H9 (cell line): ENCODE measurements around the gene PEPD. TPM values are rescaled to one million over a fixed set of nuclear protein-coding genes. Genes with fewer than 3 reads are reported as not detected.

ENCODE experiments used
- DNase-seq: peaks from one replicate; pipeline ENCODE4 v3.0.0-alpha.2; 2017
- H2AFZ ChIP-seq: one replicate; pipeline ENCODE4 v1.6.1; 2013; ENCODE audit warnings: mild to moderate bottlenecking, low read length, control low read depth, moderate library complexity
- H2AK5ac ChIP-seq: 2 replicates; pipeline ENCODE4 v1.6.1; 2013; ENCODE audit warnings: low read length, control low read depth, mixed read lengths; ENCODE audit not compliant: insufficient read length
- H2BK120ac ChIP-seq: one replicate; pipeline ENCODE4 v1.6.1; 2013; ENCODE audit warnings: low read depth, mild to moderate bottlenecking, low read length, control low read depth, inconsistent platforms; ENCODE audit not compliant: poor library complexity, severe bottlenecking
- H2BK12ac ChIP-seq: 2 replicates; pipeline ENCODE4 v1.6.1; 2013; ENCODE audit warnings: low read length, control low read depth, mixed read lengths, low read depth; ENCODE audit not compliant: insufficient read length
- H2BK15ac ChIP-seq: 2 replicates; pipeline ENCODE4 v1.6.1; 2013; ENCODE audit warnings: low read depth, low read length, control low read depth
- H2BK20ac ChIP-seq: one replicate; pipeline ENCODE4 v1.6.1; 2013; ENCODE audit warnings: low read depth, mild to moderate bottlenecking, low read length, control low read depth, inconsistent platforms; ENCODE audit not compliant: poor library complexity, severe bottlenecking
- H2BK5ac ChIP-seq: 2 replicates; pipeline ENCODE4 v1.6.1; 2013; ENCODE audit warnings: low read length, control low read depth, mixed read lengths; ENCODE audit not compliant: insufficient read length
- H3K14ac ChIP-seq: 2 replicates; pipeline ENCODE4 v1.6.1; 2013; ENCODE audit warnings: low read length, control low read depth; ENCODE audit not compliant: insufficient read depth
- H3K18ac ChIP-seq: 2 replicates; pipeline ENCODE4 v1.6.1; 2013; ENCODE audit warnings: low read depth, mild to moderate bottlenecking, mixed read lengths, low read length, control low read depth; ENCODE audit not compliant: insufficient read length
- H3K23ac ChIP-seq: 2 replicates; pipeline ENCODE4 v1.6.1; 2013; ENCODE audit warnings: low read length, control low read depth, mixed read lengths, low read depth; ENCODE audit not compliant: insufficient read length
- H3K23me2 ChIP-seq: 2 replicates; pipeline ENCODE4 v1.6.1; 2013; ENCODE audit warnings: low read depth, mild to moderate bottlenecking, mixed read lengths, low read length, control low read depth; ENCODE audit not compliant: insufficient read length, poor library complexity, severe bottlenecking
- H3K27ac ChIP-seq: 2 replicates; pipeline ENCODE4 v1.5.1; 2013; ENCODE audit warnings: low read length, control low read depth, mixed read lengths, low read depth; ENCODE audit not compliant: insufficient read length
- H3K27me3 ChIP-seq: 2 replicates; pipeline ENCODE4 v1.6.1; 2013; ENCODE audit warnings: low read length, control low read depth, inconsistent platforms; ENCODE audit not compliant: insufficient read depth
- H3K4ac ChIP-seq: 2 replicates; pipeline ENCODE4 v1.6.1; 2013; ENCODE audit warnings: low read depth, mild to moderate bottlenecking, control low read depth, inconsistent platforms, low read length, moderate library complexity
- H3K4me1 ChIP-seq: 2 replicates; pipeline ENCODE4 v1.6.1; 2013; ENCODE audit warnings: low read length, control low read depth, inconsistent platforms; ENCODE audit not compliant: insufficient read depth
- H3K4me2 ChIP-seq: 2 replicates; pipeline ENCODE4 v1.6.1; 2013; ENCODE audit warnings: low read length, control low read depth, mixed read lengths; ENCODE audit not compliant: insufficient read length, insufficient read depth
- H3K56ac ChIP-seq: 2 replicates; pipeline ENCODE4 v1.6.1; 2013; ENCODE audit warnings: low read depth, mild to moderate bottlenecking, mixed read lengths, low read length, control low read depth; ENCODE audit not compliant: insufficient read length
- H3K79me1 ChIP-seq: 2 replicates; pipeline ENCODE4 v1.6.1; 2013; ENCODE audit warnings: low read depth, mild to moderate bottlenecking, moderate library complexity, low read length, control low read depth, inconsistent platforms; ENCODE audit not compliant: insufficient read depth, poor library complexity, severe bottlenecking
- H3K79me2 ChIP-seq: 2 replicates; pipeline ENCODE4 v1.6.1; 2013; ENCODE audit warnings: low read length, control low read depth, inconsistent platforms; ENCODE audit not compliant: insufficient read depth
- H3K9ac ChIP-seq: 2 replicates; pipeline ENCODE4 v1.6.1; 2013; ENCODE audit warnings: low read length, control low read depth, mixed read lengths; ENCODE audit not compliant: insufficient read length; ENCODE audit errors: extremely low read depth
- H3K9me3 ChIP-seq: one replicate; pipeline ENCODE4 v1.6.1; 2013; ENCODE audit warnings: low read depth, low read length, inconsistent platforms; ENCODE audit not compliant: control insufficient read depth
- H3T11ph ChIP-seq: one replicate; pipeline ENCODE4 v1.6.1; 2013; ENCODE audit warnings: mild to moderate bottlenecking, low read length, control low read depth, inconsistent platforms
- H4K20me1 ChIP-seq: one replicate; pipeline ENCODE4 v1.6.1; 2013; ENCODE audit not compliant: control insufficient read depth, insufficient read length, insufficient read depth
- H4K5ac ChIP-seq: 2 replicates; pipeline ENCODE4 v1.6.1; 2013; ENCODE audit warnings: low read depth, mild to moderate bottlenecking, mixed read lengths, low read length, control low read depth; ENCODE audit not compliant: insufficient read length
- H4K8ac ChIP-seq: replicated peaks from 2 replicates; pipeline ENCODE4 v1.6.1; 2013; ENCODE audit warnings: low read length, control low read depth, mixed read lengths, low read depth; ENCODE audit not compliant: insufficient read length
- H4K91ac ChIP-seq: 2 replicates; pipeline ENCODE4 v1.6.1; 2013; ENCODE audit warnings: low read depth, mild to moderate bottlenecking, moderate library complexity, mixed read lengths, low read length, control low read depth; ENCODE audit not compliant: insufficient read length
- H3K27ac Mint-ChIP-seq, 3 experiments: 2 replicates in 2 of 3; 3 replicates in 1 of 3; pipeline ENCODE4 v1.8.0; 2020 to 2021; ENCODE audit warnings: mixed read lengths in 3 of 3, mild to moderate bottlenecking in 1 of 3, moderate library complexity in 1 of 3
- H3K27me3 Mint-ChIP-seq: 2 replicates; pipeline ENCODE4 v1.8.0; 2021; ENCODE audit warnings: low read depth, mild to moderate bottlenecking, moderate library complexity, mixed read lengths
- H3K36me3 Mint-ChIP-seq, 3 experiments: 2 replicates in 2 of 3; 3 replicates in 1 of 3; pipeline ENCODE4 v1.8.0; 2020 to 2021; ENCODE audit warnings: low read depth in 3 of 3, mixed read lengths in 3 of 3; ENCODE audit not compliant: insufficient read depth in 1 of 3
- H3K4me1 Mint-ChIP-seq, 2 experiments: 2 replicates each; pipeline ENCODE4 v1.8.0; 2020; ENCODE audit warnings: mixed read lengths in 2 of 2
- H3K4me3 Mint-ChIP-seq, 2 experiments: 2 replicates in 1 of 2; 3 replicates in 1 of 2; pipeline ENCODE4 v1.8.0; 2020 to 2021; ENCODE audit warnings: mild to moderate bottlenecking in 2 of 2, mixed read lengths in 2 of 2, moderate library complexity in 1 of 2
- H3K9me3 Mint-ChIP-seq, 2 experiments: 2 replicates in 1 of 2; 3 replicates in 1 of 2; pipeline ENCODE4 v1.8.0; 2020; ENCODE audit warnings: mild to moderate bottlenecking in 2 of 2, mixed read lengths in 2 of 2, moderate library complexity in 1 of 2
- CTCF ChIP-seq: fragments of 200-600 bp; sonication (generic); conservative IDR thresholded peaks from 3 replicates; pipeline ENCODE4 v1.8.0; 2021; ENCODE audit warnings: antibody characterized with exemption, mild to moderate bottlenecking
- WGBS: extraction: QIAGEN DNeasy Blood & Tissue Kit; methylation state at CpG from one replicate; pipeline ENCODE4 v1.1.7; 2013; ENCODE audit warnings: missing lambda C conversion rate, low lambda C conversion rate, mixed read lengths; ENCODE audit not compliant: insufficient read length; ENCODE audit errors: extremely low coverage; 5-methylcytosine and 5-hydroxymethylcytosine counted together
- total RNA-seq: library from RNA; stranded (reverse); gene quantifications from 2 replicates; pipeline ENCODE4 v1.2.1, GENCODE V29; 2021

PEPD gene
- total RNA-seq, 1 experiment from 2014 or later: 52.8 TPM

GRCh38 chr19:33486936-33487811 is 34.4 kb downstream of the PEPD start:
- H3K79me1 ChIP-seq: no peaks in the 10 kb centered on the region
- H3K9ac ChIP-seq: no peak overlapping the region
- no peaks in the 10 kb centered on the region for H4K20me1 ChIP-seq
- no peak overlapping the region for H4K91ac ChIP-seq
- Mint-ChIP-seq H3K36me3 (peaks cover 0 to 4% (median 0%) of the 10 kb centered on the region in 3 experiments; a peak in 4 of 7 replicates), H3K27me3 (no peaks in the 10 kb centered on the region), H3K9me3 (no peaks in the 10 kb centered on the region; a peak in 1 of 5 replicates), H3K27ac (peak overlapping the region in 2 of 3 experiments; percentile 4 to 70; a peak in 3 of 7 replicates), H3K4me3 (no peak overlapping the region), H3K4me1 (no peaks in the 10 kb centered on the region)
- H3K9me3 ChIP-seq: no peaks in the 10 kb centered on the region
- no peaks in the 10 kb centered on the region for H3K27me3 ChIP-seq
- no peak overlapping the region; the same call in 1 of the 2 replicates for H3K14ac ChIP-seq
- no peak overlapping the region for H2AK5ac ChIP-seq
- no peak overlapping the region for H4K8ac ChIP-seq
- TF ChIP-seq CTCF: no peak
- H3K27ac ChIP-seq: no peak overlapping the region
- H3K4ac ChIP-seq: no peak overlapping the region
- H2BK5ac ChIP-seq: no peak overlapping the region
- no peak for DNase-seq
- H2AFZ ChIP-seq: no peak overlapping the region
- no peak overlapping the region for H3K18ac ChIP-seq
- no CpG with 5 or more reads among the region's 23 CpGs for WGBS
- H3T11ph ChIP-seq: no peak overlapping the region
- no peak overlapping the region for H2BK12ac ChIP-seq
- H2BK15ac ChIP-seq: no peak overlapping the region
- no peaks in the 10 kb centered on the region for H3K23me2 ChIP-seq
- no peak overlapping the region for H3K23ac ChIP-seq
- H3K79me2 ChIP-seq: no peaks in the 10 kb centered on the region
- no peak overlapping the region for H2BK120ac ChIP-seq
- no peak overlapping the region for H4K5ac ChIP-seq
- no peak overlapping the region for H2BK20ac ChIP-seq
- H3K56ac ChIP-seq: no peak overlapping the region
- no peak overlapping the region for H3K4me2 ChIP-seq
- H3K4me1 ChIP-seq: no peaks in the 10 kb centered on the region
